NOMO-1 treated with DMSO at 0.1 percent for 48 hours (cell line): Measurements from ENCODE around the gene DDX5.

Experiments used
- DNase-seq: peaks from one replicate; lab custom pipeline; 2025; ENCODE audit not compliant: unreplicated experiment; lab: John Stamatoyannopoulos, UW

The DDX5 gene

GRCh38 chr17:64448665-64449512 is 57.2 kb downstream of the DDX5 start, which contains the start of gene MILR1:
MILR1 (plus strand) TSS chr17:64449115; CDS start chr17:64449169, 54 bp downstream.
- peak; percentile 99 for DNase-seq
